ENCODE results near the gene TTC7B.

DNA sequence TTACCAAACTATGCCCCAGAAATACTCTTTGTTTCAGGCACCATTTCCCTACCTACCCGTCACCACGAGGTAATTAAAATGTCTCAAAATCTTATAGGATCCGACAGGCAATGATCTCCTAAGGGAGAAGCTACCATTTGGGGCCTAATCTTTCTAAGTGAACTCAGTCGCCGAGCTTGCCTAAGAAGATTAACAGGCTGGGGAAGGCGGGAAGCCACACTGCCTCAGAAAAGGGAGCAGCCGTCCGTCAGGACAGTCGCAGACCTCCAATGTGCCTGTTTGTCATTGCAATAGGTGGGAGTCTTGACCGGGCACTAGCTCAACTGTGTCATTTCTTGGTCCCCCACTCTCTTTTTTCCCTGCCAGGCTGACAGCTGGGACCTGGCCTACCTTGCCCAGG lies 4.6 kb downstream of the TTC7B start:
- TF ChIP-seq, protein P1, sequence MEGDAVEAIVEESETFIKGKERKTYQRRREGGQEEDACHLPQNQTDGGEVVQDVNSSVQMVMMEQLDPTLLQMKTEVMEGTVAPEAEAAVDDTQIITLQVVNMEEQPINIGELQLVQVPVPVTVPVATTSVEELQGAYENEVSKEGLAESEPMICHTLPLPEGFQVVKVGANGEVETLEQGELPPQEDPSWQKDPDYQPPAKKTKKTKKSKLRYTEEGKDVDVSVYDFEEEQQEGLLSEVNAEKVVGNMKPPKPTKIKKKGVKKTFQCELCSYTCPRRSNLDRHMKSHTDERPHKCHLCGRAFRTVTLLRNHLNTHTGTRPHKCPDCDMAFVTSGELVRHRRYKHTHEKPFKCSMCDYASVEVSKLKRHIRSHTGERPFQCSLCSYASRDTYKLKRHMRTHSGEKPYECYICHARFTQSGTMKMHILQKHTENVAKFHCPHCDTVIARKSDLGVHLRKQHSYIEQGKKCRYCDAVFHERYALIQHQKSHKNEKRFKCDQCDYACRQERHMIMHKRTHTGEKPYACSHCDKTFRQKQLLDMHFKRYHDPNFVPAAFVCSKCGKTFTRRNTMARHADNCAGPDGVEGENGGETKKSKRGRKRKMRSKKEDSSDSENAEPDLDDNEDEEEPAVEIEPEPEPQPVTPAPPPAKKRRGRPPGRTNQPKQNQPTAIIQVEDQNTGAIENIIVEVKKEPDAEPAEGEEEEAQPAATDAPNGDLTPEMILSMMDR (IDR thresholded peaks at IDR 0.05 in 2 of 3, conservative IDR thresholded peaks at IDR 0.05 in 1 of 3; ENCODE audit: borderline replicate concordance in 1 of 3, insufficient read depth in 1 of 3, low read depth in 2 of 3, low read length in 2 of 3) = no peak
- TF ChIP-seq, protein P2, sequence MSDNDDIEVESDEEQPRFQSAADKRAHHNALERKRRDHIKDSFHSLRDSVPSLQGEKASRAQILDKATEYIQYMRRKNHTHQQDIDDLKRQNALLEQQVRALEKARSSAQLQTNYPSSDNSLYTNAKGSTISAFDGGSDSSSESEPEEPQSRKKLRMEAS (IDR thresholded peaks at IDR 0.05) = no peak
- no peak for TF ChIP-seq EZH2 (IDR thresholded peaks at IDR 0.05)
- no peak for TF ChIP-seq POLR2AphosphoS5 (IDR thresholded peaks at IDR 0.05; ENCODE audit: low read depth, low read length)
- TF ChIP-seq RAD21 (IDR thresholded peaks at IDR 0.05; ENCODE audit: low read depth) = no peak
- no peak for TF ChIP-seq ELF1 (IDR thresholded peaks at IDR 0.05; ENCODE audit: borderline replicate concordance, low read depth)
- no peak for TF ChIP-seq POLR2A (IDR thresholded peaks at IDR 0.05; ENCODE audit: borderline replicate concordance, extremely low read depth, insufficient read depth, insufficient read length)
- TF ChIP-seq EGR1 (IDR thresholded peaks at IDR 0.05; ENCODE audit: low read depth) = no peak
- no peak for TF ChIP-seq CEBPB (IDR thresholded peaks at IDR 0.05; ENCODE audit: low read depth)
- no peak for TF ChIP-seq YY1 (IDR thresholded peaks at IDR 0.05; ENCODE audit: extremely low read depth, insufficient replicate concordance, low read depth, low read length)
- TF ChIP-seq EZH2phosphoT487 (IDR thresholded peaks at IDR 0.05; ENCODE audit: borderline replicate concordance) = no peak
- TF ChIP-seq SRF (IDR thresholded peaks at IDR 0.05; ENCODE audit: low read depth) = no peak
